GM21447 (cell line): ENCODE measurements around the gene SPATA13.
A peak's percentile ranks its signal among the peaks of the same experiment; 100 is the strongest.
"Not testable (repeated sequence)": the region's sequence is repeated elsewhere in the genome, so short reads cannot be mapped to it uniquely, and the experiment has no call there.

ENCODE experiments used
- ATAC-seq: cut with Tn5 transposase; IDR thresholded peaks from one replicate; pipeline ENCODE4 v1.9.1; 2021; ENCODE audit not compliant: unreplicated experiment

The SPATA13 gene

DNA sequence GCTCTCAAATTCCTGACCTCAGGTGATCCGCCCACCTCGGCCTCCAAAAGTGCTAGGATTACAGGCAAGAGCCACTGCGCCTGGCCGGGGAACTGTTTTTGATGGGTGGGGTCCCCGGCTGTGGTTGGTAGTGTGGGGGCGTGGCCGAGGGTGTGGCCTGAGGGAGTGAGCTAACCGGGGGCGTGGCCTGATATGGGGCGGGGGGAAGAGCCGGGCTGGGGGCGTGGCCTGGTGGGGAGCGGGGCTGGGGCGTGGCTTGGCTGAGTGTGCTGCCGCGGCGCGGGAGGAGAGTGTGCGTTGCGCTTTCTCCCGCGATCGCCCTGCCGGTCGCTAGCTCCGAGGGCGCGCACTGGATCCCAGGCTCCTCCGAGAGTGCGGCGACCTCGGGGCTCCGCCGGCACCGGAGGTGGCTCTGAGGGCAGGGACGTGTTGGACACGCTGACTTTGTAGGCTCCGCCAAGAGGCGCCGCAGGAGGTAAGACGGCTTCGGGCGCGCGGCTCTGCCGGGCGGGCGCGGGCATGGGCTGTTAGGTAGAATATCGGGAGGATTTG, at the start of gene SPATA13:
TSS of gene SPATA13 (plus strand) at position 263 of the 552 bp plus-strand sequence. CDS start 62,210 bp downstream, outside the sequence.
- ATAC-seq = peak; percentile 80

DNA sequence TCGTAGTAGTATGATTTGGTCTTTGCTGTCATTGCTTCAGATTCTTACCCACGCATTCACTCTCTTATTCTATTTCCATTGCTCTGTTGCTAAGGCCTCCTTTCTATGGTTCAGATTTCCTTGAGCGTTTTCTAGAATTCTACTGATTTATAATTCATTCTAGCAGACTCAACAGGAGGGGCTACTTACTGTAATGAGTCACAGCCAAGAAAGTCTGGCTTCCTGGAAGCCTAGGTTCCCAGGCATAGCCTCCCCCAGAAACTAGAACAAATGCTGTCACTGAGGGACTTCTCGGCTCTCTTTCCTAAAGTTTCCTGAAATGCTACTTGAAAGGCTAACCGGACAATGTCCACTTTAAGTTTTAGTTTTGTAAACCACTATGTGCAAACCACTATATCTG, 47.7 kb upstream of the SPATA13 start:
- ATAC-seq = no peak

DNA sequence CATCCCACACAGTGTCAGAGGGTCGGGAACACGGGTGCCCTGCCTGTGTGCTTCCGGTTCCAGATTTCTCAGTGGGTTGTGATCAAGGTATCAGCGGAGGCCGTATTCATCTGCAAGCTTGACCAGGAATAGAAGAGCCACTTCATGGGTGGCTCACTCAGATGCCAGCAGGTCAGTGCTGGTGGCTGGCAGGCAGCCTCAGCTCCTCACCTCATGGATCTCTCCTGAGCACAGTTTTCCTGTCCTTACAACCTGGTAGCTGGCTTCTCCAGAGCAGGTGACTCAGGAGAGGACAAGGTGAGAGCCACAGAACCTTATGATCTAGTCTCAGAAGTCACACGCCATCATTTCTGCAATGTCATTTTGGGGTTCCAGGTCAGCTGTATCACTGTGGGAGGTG, 44.8 kb upstream of the SPATA13 start:
- ATAC-seq = no peak

DNA sequence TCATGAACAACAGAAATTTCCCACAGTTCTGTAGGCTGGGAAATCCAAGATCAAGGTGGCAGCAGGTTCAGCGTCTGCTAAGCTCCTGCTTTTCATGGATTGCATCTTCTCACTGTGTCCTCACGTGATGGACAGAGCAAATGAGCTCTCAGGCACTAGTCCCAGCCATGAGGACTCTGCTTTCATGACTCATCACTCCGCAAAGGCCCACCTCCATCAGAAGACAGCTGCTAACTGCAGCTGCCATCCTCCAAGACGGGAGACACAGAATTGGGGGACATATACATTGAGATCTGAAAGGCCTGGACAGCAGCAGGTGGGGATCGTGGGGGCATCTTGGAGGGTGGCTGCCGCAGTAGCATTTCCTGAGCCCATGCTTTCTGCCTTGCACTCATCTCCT, 44.4 kb upstream of the SPATA13 start:
- ATAC-seq = no peak

DNA sequence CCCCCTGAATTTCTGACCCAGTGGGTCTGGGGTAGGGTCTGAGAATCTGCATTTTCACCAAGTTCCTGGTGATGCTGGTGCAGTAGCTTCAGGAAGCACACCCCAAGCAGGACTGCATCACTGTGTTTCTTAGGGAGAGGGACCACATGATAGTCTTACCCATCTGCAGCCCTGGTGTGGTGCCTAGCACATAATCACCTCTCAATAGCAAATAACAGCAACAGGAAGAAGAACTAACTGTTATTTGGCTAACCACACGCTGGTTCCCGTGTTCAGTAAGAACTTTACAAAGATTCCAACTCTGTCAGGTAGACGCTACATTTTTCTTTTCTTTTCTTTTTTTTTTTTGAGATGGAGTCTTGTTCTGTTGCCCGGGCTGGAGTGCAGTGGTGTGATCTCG, 41.9 kb upstream of the SPATA13 start:
- no peak for ATAC-seq

DNA sequence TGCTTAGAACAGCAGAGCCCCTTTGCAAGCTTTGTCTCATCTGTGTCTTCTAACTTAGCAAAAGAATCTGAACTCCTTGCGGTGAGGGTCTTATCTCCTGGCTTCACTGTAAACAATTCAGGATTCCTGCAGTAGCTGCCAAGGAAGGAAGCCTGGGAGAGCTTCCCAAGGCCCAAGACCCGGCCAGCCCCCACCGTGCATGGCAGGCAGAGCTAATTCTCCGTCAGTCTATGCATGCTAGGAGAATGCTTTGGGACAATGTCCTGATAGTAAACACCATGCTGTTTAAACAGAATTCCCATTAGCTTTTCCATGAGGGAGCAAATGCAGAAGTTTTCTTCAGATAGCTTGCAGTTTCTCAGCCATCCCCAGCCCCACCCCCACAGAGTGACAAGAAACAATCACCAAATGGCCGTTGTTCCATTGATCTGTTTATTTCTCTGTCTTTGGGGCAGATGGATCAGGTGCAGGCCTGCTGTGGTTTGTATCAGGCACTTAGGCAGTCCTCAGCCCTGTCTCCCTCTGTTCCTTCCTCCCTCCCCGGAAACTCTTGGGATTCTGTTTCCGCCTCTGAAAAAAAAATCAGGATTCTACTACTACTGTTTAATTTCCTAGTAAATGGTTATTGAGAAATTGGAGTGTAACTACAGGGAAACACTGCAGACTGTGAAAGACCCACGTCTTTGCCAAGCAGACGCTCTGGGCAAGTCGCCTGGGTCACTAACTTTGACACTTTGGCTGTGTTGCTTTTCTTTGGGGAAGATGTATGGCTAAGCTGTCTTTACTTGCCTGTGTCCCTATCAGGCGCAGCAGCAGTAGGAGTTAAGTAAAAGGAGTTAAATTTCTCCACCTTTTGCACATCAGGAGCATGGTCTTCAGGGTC, 40.7 kb upstream of the SPATA13 start:
- no peak for ATAC-seq

DNA sequence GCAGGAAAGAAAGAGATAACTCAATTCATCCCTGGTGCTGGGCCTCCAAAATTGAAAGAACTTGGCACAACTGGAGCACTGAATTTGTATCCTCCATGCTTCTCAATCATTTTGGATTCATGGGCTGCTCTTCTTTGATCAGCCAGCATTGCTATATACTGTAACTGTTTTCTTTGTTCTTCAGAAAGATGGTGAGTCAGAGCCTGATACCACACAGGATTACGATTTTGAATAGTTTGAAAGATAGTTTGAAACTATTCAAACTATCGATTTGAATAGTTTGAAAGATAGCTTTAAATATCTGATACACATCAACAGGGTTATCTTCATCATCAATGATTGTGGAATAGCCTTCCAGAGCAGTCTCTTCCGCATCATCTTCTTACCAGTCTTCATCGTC, 38.5 kb upstream of the SPATA13 start:
- ATAC-seq = not testable (repeated sequence)

DNA sequence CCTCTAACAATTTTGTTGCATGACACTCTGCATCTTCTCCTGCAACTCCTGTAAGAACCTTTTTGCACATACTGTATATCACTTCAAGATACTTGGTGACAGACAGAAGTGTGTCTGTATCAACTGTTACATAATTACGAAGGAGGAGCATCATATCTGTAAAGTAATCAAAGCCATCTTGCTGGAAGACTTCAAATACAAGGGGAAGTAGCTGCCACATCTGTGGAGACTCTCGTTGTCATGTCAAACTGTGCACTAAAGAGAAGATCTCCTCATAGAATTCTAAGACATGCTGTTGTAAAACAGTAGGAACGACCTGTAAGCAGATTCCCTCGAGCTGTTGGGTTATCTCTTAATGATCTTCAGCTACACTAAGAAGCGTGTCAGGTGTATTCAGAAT, 38.0 kb upstream of the SPATA13 start:
- ATAC-seq = no peak

DNA sequence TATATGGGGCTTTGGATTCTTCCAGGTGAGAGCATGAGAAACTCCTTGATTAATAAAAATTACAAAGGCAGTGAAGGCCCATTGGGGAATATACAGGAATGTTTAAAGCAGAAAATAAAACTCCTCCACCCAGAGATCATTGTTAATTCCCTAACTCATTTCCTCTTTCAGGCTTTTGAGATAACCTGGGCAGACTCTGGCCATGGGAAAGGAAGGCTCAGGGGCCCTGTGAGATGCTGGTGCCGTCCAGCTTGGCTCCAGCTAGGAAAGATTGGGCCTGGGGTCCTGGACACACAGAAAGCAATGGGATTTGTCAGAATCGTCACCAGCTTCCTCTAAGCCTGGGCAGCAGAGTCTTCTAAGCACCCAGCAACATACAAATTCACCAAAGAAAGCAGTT, 36.8 kb upstream of the SPATA13 start:
- ATAC-seq = no peak

DNA sequence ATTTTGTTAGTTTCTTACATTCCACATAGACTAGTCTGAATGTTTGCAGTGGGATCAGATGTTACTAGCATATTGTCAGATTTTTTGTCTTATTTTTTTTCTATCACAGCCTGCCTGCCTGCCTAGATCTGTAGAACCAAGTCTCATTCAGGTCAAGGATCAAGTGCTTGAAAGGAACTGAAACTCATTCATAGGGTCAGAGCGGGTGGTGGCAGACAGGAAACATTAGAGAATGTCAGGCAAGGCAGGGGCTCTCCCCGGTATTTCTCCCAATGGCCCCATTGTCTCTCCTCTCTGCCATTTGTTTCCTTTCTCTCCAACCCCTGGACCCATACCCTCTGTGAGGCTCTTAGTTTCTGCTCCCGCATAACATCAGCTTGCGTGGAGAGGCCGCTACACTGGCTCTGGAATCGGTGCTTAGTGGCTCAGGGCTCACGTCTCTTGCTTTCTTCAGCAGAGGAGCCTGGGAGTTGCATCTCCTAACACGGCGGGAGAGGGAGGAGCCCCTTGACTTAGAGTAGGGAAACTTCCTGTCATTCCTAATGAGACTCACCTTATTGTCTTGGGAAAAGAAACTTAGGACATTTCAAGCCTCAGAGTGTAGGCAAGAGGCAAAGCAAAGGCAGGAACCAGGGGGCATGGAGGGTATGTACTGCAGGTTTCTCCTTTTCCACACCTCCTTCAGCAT, 35.6 kb upstream of the SPATA13 start:
- peak; percentile 87 for ATAC-seq

DNA sequence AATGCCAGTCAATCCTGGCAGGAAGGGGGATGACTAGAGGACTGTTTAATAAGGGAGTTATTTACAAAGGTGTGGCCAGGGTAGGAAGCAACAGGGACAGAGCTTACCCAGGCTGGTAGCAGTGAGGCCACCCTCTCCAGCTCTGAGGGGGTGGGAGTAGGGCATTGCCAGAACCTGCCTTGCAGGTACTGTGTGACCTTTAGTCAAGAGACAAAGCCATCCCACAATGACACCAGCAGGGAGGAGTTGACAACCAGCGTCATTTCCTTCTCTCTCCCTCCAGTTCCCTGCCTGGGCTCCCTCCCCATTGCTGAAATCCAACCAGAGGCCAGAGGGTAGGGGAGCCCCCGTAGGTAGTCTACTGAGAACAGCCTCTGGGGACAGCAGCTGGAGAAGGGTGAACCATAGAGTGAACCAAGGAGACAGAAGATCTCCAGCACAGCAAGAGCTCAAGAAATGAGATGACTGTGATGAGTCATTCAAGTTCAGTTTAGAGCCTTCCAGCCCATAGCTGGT, 33.3 kb upstream of the SPATA13 start:
- peak; percentile 73 for ATAC-seq

DNA sequence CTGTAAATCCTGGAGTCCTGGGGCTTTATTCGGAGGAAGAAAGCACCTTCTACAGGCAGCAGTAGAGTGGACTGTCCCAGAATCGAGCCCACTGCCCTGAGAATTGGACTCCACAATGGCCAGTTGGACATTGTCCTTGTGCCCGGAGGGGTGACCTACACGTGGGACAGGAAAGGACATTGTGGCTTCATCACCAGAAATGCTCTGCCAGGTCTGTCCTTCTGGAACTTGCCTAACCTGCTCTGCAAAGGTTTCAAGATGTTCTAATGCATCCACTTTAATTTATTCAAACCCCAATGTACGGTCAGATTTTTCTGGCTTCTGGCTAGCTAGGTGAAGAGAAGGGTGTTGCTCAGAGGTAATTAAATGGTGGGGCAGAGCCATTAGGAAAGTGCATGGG, 32.4 kb upstream of the SPATA13 start:
- no peak for ATAC-seq

DNA sequence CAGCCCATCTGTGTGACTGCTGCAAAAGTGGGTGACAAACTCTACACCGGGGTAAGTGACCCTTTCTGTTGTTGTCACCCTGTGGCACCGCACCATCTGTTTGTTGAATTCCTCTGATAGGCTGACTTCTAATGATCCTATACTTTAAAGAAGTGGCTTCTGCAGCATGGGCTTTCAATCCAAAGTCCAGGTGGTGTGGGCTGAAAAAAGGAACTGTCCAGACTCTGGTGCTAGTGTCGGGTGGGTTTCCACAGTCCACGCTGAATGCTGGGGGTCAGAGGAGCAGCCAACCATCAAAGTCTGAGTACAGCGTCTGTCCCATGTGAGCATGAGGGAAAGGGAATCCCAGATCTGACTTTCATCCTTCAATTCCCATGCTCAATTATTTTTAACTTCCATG, 31.6 kb upstream of the SPATA13 start:
- no peak for ATAC-seq

DNA sequence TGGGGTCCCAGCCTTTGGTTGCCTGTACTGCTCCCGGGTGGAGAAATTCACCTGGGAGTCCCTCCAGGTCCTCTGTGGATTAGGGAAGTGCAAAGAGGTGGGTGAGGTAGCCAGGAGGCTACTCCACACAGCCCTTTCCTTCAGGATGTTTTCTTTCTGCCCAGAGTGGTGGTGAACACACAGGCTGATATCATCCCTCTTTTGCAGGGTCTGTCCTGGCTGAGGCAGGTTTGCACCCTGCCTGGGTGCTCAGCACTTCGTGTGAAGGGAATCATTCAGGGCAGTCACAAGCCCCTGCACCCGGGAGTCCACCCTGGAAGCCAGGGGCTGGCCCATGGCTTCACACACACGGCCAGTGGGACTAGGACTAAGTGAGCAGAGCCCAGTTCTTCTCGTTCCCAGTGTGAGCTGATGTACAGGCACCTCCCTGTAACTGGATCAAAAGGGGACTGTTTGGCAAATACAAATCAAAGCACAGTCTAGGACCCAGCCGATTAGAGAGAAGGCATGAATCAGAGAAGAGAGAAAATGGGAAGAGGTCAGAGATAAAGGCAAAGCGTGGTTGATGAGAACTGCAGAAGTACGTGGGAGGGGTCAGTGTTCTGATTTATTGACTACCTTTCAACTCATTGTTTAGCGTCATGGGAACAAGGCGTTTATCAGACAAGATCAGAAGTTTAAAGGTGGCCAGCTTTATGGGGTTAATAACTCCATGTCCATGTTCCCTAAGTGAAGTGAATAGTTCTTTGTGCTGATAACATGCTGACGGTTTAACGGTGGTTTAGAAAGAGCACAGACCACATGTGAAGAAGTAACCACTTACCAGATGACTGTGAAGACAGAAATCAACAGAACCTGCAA, 30.4 kb upstream of the SPATA13 start:
- ATAC-seq = no peak

DNA sequence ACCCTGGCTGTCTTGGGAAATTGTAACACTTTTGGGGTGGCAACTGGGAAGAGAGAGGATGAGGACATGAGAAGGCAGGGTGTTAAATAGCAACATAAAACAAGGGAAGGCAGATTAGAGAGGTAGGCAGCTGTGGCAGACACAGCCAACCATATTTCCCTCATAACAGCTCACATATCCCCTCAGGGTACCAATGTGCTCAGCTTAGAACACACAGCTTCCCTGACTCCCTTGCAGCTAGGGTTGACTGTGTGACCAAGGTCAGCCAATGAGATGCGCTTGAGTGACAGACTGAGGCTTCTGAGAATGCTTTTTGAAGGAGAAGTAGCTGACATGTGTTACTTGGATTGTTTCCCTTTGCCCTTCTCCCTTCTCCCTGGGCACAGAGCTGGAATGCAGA, 28.8 kb upstream of the SPATA13 start:
- no peak for ATAC-seq

DNA sequence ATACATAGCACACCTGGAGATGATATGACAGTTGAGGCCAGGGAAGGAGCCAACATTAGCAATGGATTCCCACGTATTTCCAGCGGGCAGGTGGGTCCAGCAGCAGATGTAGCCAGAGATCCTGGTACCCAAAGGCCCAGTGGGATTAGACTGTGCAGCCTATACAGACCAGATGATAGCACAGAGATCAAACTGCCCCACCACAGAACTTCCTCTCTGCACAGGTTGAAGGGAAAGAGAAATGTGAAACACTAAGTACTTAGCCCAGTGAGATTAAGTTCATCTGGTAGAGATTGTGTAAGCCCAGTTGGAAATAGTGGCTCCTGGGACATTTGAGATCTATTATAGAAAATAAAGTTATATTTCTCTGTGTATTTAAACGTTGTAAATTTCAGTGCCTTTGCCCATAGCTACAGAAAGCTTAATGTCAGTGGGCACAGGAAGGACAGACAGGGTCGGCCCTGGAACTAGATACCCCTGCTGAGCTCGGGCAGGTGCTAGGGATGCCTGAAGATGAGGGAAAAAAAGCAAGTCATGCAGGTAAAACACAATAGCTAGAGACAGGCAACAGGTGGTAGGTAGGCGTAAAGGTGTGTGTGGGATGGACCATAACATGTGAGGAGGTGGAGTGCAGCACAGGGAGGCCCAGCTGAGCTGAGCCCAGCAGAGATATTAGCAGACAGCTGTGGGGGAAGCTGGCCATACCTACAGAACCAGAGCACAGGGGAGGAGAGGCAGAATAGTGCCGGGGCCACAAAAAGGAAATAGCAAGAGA, 27.3 kb upstream of the SPATA13 start:
- ATAC-seq = no peak

DNA sequence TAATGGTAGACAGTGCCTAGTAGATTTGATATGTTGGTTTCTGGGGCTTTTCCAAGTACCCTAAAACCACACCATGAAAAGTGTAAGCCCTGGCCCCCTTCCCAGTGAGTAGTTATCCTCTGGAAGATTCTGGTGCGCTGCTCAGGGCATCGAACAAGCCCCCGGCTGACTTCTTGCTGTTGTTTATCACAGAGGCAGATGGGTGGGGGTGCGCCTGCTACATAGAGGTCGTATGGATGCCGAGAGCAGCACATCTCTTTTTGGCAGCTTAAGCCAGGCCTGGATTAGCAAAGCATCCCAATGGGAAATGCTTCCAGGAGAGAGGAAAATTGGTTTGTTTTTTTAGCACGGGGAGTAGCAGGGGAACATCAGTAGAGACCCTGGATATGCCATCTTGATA, 26.3 kb upstream of the SPATA13 start:
- ATAC-seq = no peak

DNA sequence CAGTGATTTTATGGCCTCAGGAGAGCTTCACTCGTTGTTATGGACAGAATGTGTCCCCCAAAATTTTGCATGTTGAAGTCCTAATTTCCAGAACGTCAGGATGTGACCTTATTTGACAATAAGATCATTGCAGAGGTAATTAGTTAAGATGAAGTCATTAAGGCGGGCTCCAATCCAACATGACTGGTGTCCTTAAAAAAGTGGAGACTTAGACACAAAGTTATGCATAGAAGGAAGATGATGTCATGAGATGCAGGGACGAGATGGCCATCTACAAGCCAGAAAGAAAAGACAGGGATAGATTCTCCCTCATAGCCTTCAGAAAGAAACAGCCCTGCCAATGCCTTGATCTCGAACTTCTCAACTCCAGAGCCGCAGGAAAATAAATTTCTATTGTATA, 25.8 kb upstream of the SPATA13 start:
- no peak for ATAC-seq

DNA sequence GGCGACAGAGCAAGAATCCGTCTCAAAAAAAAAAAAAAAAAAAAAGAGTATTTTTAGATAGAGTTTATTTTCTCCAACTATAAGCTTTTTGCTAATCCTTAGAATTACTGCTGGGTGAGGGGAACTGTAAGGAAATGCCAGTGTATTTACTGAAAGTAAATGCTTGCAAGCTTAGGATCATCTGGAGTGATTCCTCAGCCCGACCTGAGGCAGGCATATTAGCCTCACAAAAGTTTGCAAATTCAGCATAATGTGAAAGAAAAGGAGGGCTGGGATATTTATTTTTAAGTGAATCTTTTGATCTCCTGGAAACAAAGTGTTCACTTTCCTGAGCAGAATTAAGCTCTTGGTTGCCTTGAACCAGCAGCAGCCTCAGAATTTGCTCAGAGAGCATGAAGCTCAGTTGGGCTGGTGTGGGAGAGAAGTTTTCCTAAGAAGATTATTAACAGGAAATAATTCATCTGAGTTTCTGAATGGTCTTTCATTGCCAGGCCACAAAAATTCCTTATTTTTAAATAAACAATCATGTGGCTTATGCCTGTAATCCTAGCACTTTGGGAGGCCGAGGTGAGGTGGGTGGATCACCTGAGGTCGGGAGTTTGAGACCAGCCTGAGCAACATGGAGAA, 24.7 kb upstream of the SPATA13 start:
- ATAC-seq = no peak

DNA sequence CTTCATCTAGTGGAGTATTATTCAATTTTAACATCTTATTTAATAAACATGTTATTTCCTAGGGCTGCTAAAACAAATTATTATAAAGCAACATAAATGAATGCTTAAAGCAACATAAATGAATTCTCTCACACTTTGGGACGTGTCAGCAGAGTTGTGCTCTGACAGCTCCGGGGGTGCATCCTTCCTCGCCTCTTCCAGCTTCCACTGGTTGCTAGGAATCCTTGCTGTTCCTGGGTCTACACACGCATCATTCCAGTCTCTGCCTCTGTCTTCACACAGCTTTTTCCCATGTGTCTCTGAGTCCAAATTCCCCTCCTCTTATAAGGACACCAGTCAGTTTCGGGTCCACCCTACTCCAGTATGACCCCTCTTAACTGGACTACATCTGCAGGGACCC, 21.6 kb upstream of the SPATA13 start:
- no peak for ATAC-seq
